DOHH2 (cell line): Measurements from ENCODE around the gene GAD1.

Experiments used
- CTCF ChIP-seq: fragments of 200-600 bp; sonication (generic); IDR thresholded peaks from one replicate; pipeline ENCODE4 v1.5.1; 2014; ENCODE audit warnings: antibody characterized with exemption, mild to moderate bottlenecking, low read depth, low read length; ENCODE audit not compliant: poor library complexity, severe bottlenecking
- EZH2phosphoT487 ChIP-seq: fragments of 200-600 bp; sonication (generic); IDR thresholded peaks from 2 replicates; pipeline ENCODE4 v1.6.1; 2017; ENCODE audit warnings: borderline replicate concordance, mild to moderate bottlenecking, antibody characterized with exemption, low read length, moderate library complexity, mixed read lengths

- TF ChIP-seq CTCF (no peak), EZH2phosphoT487 (no peak)
Measured at GRCh38 chr2:170827841-170828532, 11.3 kb downstream of the GAD1 start.
